Transverse colon (tissue), 4 donors: Measurements from ENCODE around the gene USP5.

Source experiments
- EP300 ChIP-seq: sonication (generic); formaldehyde crosslinking; IDR thresholded peaks from one replicate; pipeline ENCODE4 v1.6.1; 2017; ENCODE audit warnings: antibody characterized with exemption, low read depth
- POLR2A ChIP-seq: fragments of 450-650 bp; IDR thresholded peaks from one replicate; pipeline ENCODE4 v1.6.1; 2016; ENCODE audit warnings: antibody characterized with exemption, mild to moderate bottlenecking, moderate library complexity
- POLR2AphosphoS5 ChIP-seq, 3 donors: sonication (generic); formaldehyde crosslinking; IDR thresholded peaks; one replicate each; pipeline ENCODE4 v1.6.1; 2016; ENCODE audit warnings: antibody characterized with exemption in 3 of 3
- TF ChIP-seq, protein P1 (sequence below), 5 experiments: fragments of 200-600 bp in 3 of 5; fragments of 450-650 bp in 2 of 5; sonication (generic) in 3 of 5; IDR thresholded peaks; 1 replicate in 2 of 5; 2 replicates in 3 of 5; pipeline ENCODE4 v1.5.1; 2016 to 2017; ENCODE audit warnings: antibody characterized with exemption in 5 of 5, inconsistent platforms in 3 of 5, mild to moderate bottlenecking in 2 of 5, moderate library complexity in 1 of 5

DNA sequence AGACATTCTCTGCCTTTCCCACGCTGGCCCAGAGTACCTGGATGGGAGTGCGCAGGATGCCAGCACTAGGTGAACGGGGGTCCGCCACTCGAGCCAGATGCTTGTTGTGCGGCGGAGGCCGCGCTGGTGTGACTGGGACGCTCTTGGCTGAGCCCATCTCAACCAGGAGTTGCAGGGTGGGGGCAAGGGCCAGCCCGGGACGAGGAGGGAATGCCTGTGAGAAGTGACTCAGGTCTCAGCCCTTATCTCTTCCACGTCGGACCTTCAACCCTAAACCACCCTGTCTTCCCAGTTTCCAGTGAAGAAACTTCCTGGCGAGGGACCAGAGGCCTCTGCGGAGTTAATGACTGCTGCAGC is 1.2 kb upstream of the USP5 start:
- TF ChIP-seq, protein P1, sequence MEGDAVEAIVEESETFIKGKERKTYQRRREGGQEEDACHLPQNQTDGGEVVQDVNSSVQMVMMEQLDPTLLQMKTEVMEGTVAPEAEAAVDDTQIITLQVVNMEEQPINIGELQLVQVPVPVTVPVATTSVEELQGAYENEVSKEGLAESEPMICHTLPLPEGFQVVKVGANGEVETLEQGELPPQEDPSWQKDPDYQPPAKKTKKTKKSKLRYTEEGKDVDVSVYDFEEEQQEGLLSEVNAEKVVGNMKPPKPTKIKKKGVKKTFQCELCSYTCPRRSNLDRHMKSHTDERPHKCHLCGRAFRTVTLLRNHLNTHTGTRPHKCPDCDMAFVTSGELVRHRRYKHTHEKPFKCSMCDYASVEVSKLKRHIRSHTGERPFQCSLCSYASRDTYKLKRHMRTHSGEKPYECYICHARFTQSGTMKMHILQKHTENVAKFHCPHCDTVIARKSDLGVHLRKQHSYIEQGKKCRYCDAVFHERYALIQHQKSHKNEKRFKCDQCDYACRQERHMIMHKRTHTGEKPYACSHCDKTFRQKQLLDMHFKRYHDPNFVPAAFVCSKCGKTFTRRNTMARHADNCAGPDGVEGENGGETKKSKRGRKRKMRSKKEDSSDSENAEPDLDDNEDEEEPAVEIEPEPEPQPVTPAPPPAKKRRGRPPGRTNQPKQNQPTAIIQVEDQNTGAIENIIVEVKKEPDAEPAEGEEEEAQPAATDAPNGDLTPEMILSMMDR (IDR thresholded peaks at IDR 0.05), result no peak
- no peak for TF ChIP-seq POLR2A
- no peak for TF ChIP-seq POLR2AphosphoS5 (IDR thresholded peaks at IDR 0.05)
- TF ChIP-seq EP300, result no peak
